SH-SY5Y (cell line): Measurements from ENCODE around the gene NAA38.

Source experiments
- GATA2 ChIP-seq: IDR thresholded peaks from 2 replicates; pipeline ENCODE4 v1.6.1; 2011; ENCODE audit warnings: mild to moderate bottlenecking, low read depth, low read length
- GATA3 ChIP-seq: IDR thresholded peaks from 2 replicates; pipeline ENCODE4 v1.6.1; 2011; ENCODE audit warnings: low read depth, mild to moderate bottlenecking, low read length, moderate library complexity

Gene NAA38

GRCh38 chr17:7850701-7851437, 6.5 kb downstream of the NAA38 start:
- no peak for TF ChIP-seq GATA3
- no peak for TF ChIP-seq GATA2

GRCh38 chr17:7849751-7850504, 7.4 kb downstream of the NAA38 start:
- TF ChIP-seq GATA3 (no peak), GATA2 (no peak)

- no peak for TF ChIP-seq GATA2
- TF ChIP-seq GATA3: no peak
These were observed 8.1 kb downstream of the NAA38 start for GRCh38 chr17:7849130-7849750.

GRCh38 chr17:7848739-7849129, 8.6 kb downstream of the NAA38 start:
- TF ChIP-seq GATA3 (no peak), GATA2 (no peak)

GRCh38 chr17:7848131-7848579, 9.2 kb downstream of the NAA38 start:
- TF ChIP-seq GATA2: no peak
- TF ChIP-seq GATA3: no peak

- TF ChIP-seq GATA2: no peak
- TF ChIP-seq GATA3: no peak
These were observed 10.3 kb downstream of the NAA38 start for GRCh38 chr17:7846765-7847661.

GRCh38 chr17:7846063-7846735, 11.2 kb downstream of the NAA38 start:
- TF ChIP-seq GATA2 (no peak), GATA3 (no peak)

- TF ChIP-seq GATA3: no peak
- TF ChIP-seq GATA2: no peak
These were observed 11.8 kb downstream of the NAA38 start for GRCh38 chr17:7845359-7846062.

- TF ChIP-seq GATA2 (no peak), GATA3 (no peak)
These were observed 12.8 kb downstream of the NAA38 start for GRCh38 chr17:7844292-7845154.

- no peak for TF ChIP-seq GATA3
- no peak for TF ChIP-seq GATA2
These were observed 13.6 kb downstream of the NAA38 start for GRCh38 chr17:7843536-7844291.

GRCh38 chr17:7843257-7843535, 14.2 kb downstream of the NAA38 start:
- no peak for TF ChIP-seq GATA2
- no peak for TF ChIP-seq GATA3
